ENCODE results near the gene TSC22D3. TPM values are rescaled to one million over a fixed set of nuclear protein-coding genes. Genes with fewer than 3 reads are reported as not detected.

TSC22D3 gene
- total and polyA plus RNA-seq, 12 donors: 132 to 474 (median 298) TPM

DNA sequence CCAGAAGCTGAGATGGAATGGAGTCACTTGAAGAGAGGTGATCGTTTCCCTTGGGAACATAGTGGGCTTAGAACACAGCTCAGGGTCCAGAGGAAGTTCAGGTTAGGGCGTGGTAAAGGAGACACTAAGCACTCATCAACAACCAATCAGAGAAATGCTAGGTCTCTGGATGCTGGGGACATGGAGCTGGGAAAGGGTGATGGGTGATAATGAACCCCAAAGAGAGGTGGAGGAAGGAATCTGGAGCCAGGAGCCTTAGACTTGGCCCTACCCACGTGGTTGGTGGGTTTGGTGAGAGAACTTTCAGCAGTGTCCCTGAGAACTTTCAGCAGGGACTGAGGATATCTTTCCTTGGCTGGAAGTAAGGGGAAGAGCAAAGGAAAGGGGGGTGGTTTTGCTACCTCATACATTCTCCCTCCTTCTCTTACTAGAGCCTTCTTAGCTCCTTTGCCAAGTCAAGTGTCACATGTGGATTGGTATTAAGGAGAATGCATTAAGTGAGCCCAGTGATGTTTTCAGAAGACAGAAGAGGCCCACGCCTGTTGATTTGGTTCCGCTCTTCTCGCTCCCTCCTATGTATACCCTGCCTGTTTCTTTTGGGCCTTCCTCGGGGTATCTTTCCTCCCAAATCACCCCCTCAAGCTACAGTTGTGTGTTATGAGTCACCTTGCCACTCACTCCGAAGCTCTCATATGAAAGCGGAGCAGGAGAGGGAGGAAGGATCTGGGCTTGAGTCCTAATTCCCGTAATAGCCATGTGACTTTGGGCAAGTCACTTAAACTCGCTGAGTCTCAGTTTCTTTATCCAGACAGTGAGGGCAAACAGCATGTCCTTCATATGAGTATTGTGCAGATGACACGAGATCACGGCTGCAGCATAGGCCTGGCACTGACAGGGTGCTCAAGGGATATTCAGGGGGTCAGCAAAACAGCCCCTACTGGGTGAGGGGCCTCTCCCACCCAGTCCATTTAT is 63.1 kb downstream of the TSC22D3 start:
- peak in 5 of 7 donors; percentile 51 to 74 (median 67) for DNase-seq
- peak in 1 of 2 donors; percentile 47 for TF ChIP-seq POLR2A (IDR thresholded peaks at IDR 0.05)
- no peak for TF ChIP-seq CTCF (IDR thresholded peaks at IDR 0.05)
- WGBS, 4 donors: 48 to 60% (median 55%) methylated on average over 11 to 13 of the region's 13 CpGs
- Histone ChIP-seq H3K27ac (peak overlapping the region; percentile 53 to 98 (median 95)), H3K4me1 (replicated peaks in 1 of 2) (peaks cover 8 to 31% of the 10 kb centered on the region in 2 donors), H3K36me3 (replicated peaks in 1 of 2) (peaks cover 0 to 23% of the 10 kb centered on the region in 2 donors), H3K4me3 (peak overlapping the region in 1 of 4 donors; percentile 79), H3K9me3 (replicated peaks in 1 of 3) (no peaks in the 10 kb centered on the region), H3K27me3 (peaks cover 12% of the 10 kb centered on the region)
- intact Hi-C loops (cut with DNase I): loop anchor here in 1 of 2 donors (10.0 kb wide), 1 partner anchor 62 kb away; the partner anchor contains the start of genes NCBP2L and TSC22D3

DNA sequence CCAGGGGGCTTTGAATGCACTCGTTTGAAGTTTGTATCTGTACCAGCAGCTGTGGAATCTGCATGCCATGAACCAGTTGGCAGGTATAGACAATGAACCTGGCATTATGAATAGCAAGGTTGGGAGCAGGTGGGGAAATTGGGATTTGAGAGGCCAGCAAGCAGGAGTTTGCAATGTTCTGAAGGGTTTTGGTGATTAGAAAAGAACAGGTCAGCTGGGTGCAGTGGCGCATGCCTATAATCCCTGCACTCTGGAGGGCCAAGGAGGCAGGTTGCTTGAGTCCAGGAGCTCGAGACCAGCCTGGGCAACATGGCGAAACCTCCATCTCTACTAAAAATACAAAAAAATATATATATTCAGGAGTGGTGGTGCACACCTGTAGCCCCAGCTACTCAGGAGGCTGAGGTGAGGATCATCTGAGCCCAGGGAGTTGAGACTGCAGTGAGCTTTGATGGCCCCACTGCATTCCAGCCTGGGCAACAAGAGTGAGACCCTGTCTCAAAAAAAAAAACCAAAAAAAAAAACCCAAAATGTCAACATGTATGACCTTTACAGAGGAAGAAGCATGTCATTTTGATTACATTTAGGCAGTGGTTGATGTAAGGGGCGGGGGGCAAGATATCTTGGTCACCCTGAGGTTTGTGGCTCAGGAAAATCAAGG is 63.9 kb downstream of the TSC22D3 start:
- H3K9me3 ChIP-seq (replicated peaks in 1 of 3): no peaks in the 10 kb centered on the region
- peaks cover 3 to 26% of the 10 kb centered on the region in 2 donors for H3K4me1 ChIP-seq (replicated peaks in 1 of 2)
- intact Hi-C loops (cut with DNase I): loop anchor here in 1 of 2 donors (10.0 kb wide), 1 partner anchor 63 kb away; the partner anchor contains the start of genes NCBP2L and TSC22D3
- peak in 2 of 7 donors; percentile 8 to 23 for DNase-seq
- peak overlapping the region; percentile 53 to 98 (median 95) for H3K27ac ChIP-seq
- no peak overlapping the region for H3K4me3 ChIP-seq
- 62 to 77% (median 70%) methylated on average over 5 of the region's 5 CpGs for WGBS, 4 donors
- H3K36me3 ChIP-seq (replicated peaks in 1 of 2): peaks cover 0 to 23% of the 10 kb centered on the region in 2 donors
- TF ChIP-seq POLR2A (IDR thresholded peaks at IDR 0.05): no peak
- TF ChIP-seq CTCF (IDR thresholded peaks at IDR 0.05): no peak
- peaks cover 8% of the 10 kb centered on the region for H3K27me3 ChIP-seq

GRCh38 chrX:107710617-107711391 is 64.8 kb downstream of the TSC22D3 start:
- Histone ChIP-seq H3K27me3 (no peaks in the 10 kb centered on the region), H3K4me3 (peak overlapping the region in 1 of 4 donors; percentile 9), H3K36me3 (replicated peaks in 1 of 2) (peaks cover 0 to 23% of the 10 kb centered on the region in 2 donors), H3K4me1 (replicated peaks in 1 of 2) (peaks cover 3 to 26% of the 10 kb centered on the region in 2 donors), H3K9me3 (replicated peaks in 1 of 3) (no peaks in the 10 kb centered on the region), H3K27ac (peak overlapping the region; percentile 46 to 97 (median 87))
- 17 to 38% (median 25%) methylated on average over 7 of the region's 7 CpGs for WGBS, 4 donors
- TF ChIP-seq CTCF (IDR thresholded peaks at IDR 0.05) (no peak), POLR2A (IDR thresholded peaks at IDR 0.05) (peak in 1 of 2 donors; percentile 39)
- peak in 4 of 7 donors; percentile 54 to 71 (median 66) for DNase-seq
- intact Hi-C loops (cut with DNase I): loop anchor here in 1 of 2 donors (10.0 kb wide), 1 partner anchor 64 kb away; the partner anchor contains the start of genes NCBP2L and TSC22D3
